Spleen (tissue), 11 donors: Measurements from ENCODE around the gene OPCML. TPM values are rescaled to one million over a fixed set of nuclear protein-coding genes. Genes with fewer than 3 reads are reported as not detected.

ENCODE experiments used
- DNase-seq: peaks from one replicate; pipeline ENCODE4 v3.0.0-alpha.2; 2020
- H3K27ac ChIP-seq, 8 donors: fragments of 200-600 bp; sonication (generic) in 7 of 8; 1 replicate in 4 of 8; 2 replicates in 4 of 8; pipeline versions ENCODE4 v1.5.0 to v1.8.0; 2016 to 2021; ENCODE audit warnings: inconsistent platforms in 4 of 8, mild to moderate bottlenecking in 4 of 8, moderate library complexity in 1 of 8
- H3K27me3 ChIP-seq, 7 donors: fragments of 200-600 bp; sonication (generic) in 6 of 7; replicated peaks in 1 of 7; 1 replicate in 4 of 7; 2 replicates in 3 of 7; pipeline versions ENCODE4 v1.5.0 to v1.8.0; 2016 to 2021; ENCODE audit warnings: inconsistent platforms in 3 of 7, mild to moderate bottlenecking in 1 of 7
- H3K36me3 ChIP-seq, 6 donors: fragments of 200-600 bp; sonication (generic) in 5 of 6; 1 replicate in 4 of 6; 2 replicates in 2 of 6; pipeline versions ENCODE4 v1.5.0 to v1.8.0; 2016 to 2021; ENCODE audit warnings: inconsistent platforms in 2 of 6
- H3K4me1 ChIP-seq, 6 donors: fragments of 200-600 bp; sonication (generic) in 5 of 6; 1 replicate in 3 of 6; 2 replicates in 3 of 6; pipeline versions ENCODE4 v1.5.0 to v1.8.0; 2016 to 2021; ENCODE audit warnings: inconsistent platforms in 3 of 6
- H3K4me3 ChIP-seq, 8 donors: fragments of 200-600 bp; sonication (generic) in 7 of 8; 1 replicate in 4 of 8; 2 replicates in 4 of 8; pipeline versions ENCODE4 v1.5.0 to v1.8.0; 2016 to 2021; ENCODE audit warnings: inconsistent platforms in 4 of 8, mild to moderate bottlenecking in 4 of 8, moderate library complexity in 2 of 8
- H3K9me3 ChIP-seq, 8 donors: fragments of 200-600 bp; sonication (generic) in 7 of 8; 1 replicate in 4 of 8; 2 replicates in 4 of 8; pipeline versions ENCODE4 v1.5.0 to v1.8.0; 2016 to 2021; ENCODE audit warnings: inconsistent platforms in 4 of 8
- CTCF ChIP-seq, 11 experiments: fragments of 200-600 bp in 7 of 11; fragments of 450-650 bp in 4 of 11; sonication (generic) in 4 of 11; IDR thresholded peaks in 8 of 11; conservative IDR thresholded peaks in 3 of 11; 1 replicate in 7 of 11; 2 replicates in 4 of 11; pipeline versions ENCODE4 v1.4.0 to v1.8.0; 2016 to 2021; ENCODE audit warnings: antibody characterized with exemption in 11 of 11, inconsistent platforms in 4 of 11, mild to moderate bottlenecking in 1 of 11
- POLR2A ChIP-seq, 3 donors: fragments of 450-650 bp; IDR thresholded peaks; one replicate each; pipeline ENCODE4 v1.5.1; 2017; ENCODE audit warnings: antibody characterized with exemption in 3 of 3, mild to moderate bottlenecking in 1 of 3
- POLR2AphosphoS5 ChIP-seq, 3 donors: sonication (generic); formaldehyde crosslinking; IDR thresholded peaks; one replicate each; pipeline ENCODE4 v1.5.1; 2017; ENCODE audit warnings: antibody characterized with exemption in 3 of 3
- WGBS, 5 donors: extraction: QIAGEN DNeasy Blood & Tissue Kit in 3 of 5; methylation state at CpG; one replicate each; pipeline versions ENCODE4 v1.1.5 to v1.1.7; 2013 to 2018; 5-methylcytosine and 5-hydroxymethylcytosine counted together
- intact Hi-C: fragments of 100-400 bp; cut with DNase I; formaldehyde crosslinking; loops from one replicate; pipeline ENCODE4 v1.15.0; 2023; ENCODE audit warnings: low total_unique reads
- polyA plus RNA-seq, 3 donors: library from polyadenylated mRNA; stranded (reverse); fragments of 200-250 nt; gene quantifications; one replicate each; pipeline ENCODE4 v1.2.1, GENCODE V29; 2013
- total RNA-seq, 7 donors: library from RNA; depleted of rRNA in 3 of 7; stranded (reverse); fragments of >200 nt in 3 of 7; fragmentation: NEBNext Ultra II Directional in 4 of 7; extraction: Animal tissue kit (Norgen Biotek cat#: 25700) in 4 of 7; gene quantifications; one replicate each; pipeline versions ENCODE4 v1.1.0 to v1.2.1, GENCODE V29; 2016 to 2021
- donor health status: healthy with polysubstance abuse.
- donor health status: DM: no; HTN: no; CAD: no; lungs with moderate emphysema.
- donor health status: DM: no; HTN: no; CAD: no.
- donor health status: Bipolar disorder and iron deficiency.
- donor health status: healthy.
- donor health status: DM: no; HTN: no; CAD: no.
- donor health status: DM: yes; HTN: yes; CAD: no.

Gene OPCML
- total and polyA plus RNA-seq, 10 donors: 0.09 to 10.7 (median 3.1) TPM

GRCh38 chr11:132640952-132641351 is 891.3 kb downstream of the OPCML start:
- no peak for DNase-seq
- H3K4me1 ChIP-seq: no peaks in the 10 kb centered on the region
- intact Hi-C loops: no loop called here
- no peaks in the 10 kb centered on the region for H3K9me3 ChIP-seq
- H3K27ac ChIP-seq: no peak overlapping the region
- no peak for TF ChIP-seq POLR2A (IDR thresholded peaks at IDR 0.05)
- TF ChIP-seq CTCF (IDR thresholded peaks at IDR 0.05 in 8 of 11, conservative IDR thresholded peaks at IDR 0.05 in 3 of 11): no peak
- no peak overlapping the region for H3K4me3 ChIP-seq
- WGBS, 5 donors: 39 to 55% (median 48%) methylated on average over 2 to 3 of the region's 3 CpGs
- H3K36me3 ChIP-seq: no peaks in the 10 kb centered on the region
- no peaks in the 10 kb centered on the region for H3K27me3 ChIP-seq

GRCh38 chr11:132639986-132640385 is 892.3 kb downstream of the OPCML start:
- Histone ChIP-seq H3K4me3 (no peak overlapping the region), H3K4me1 (no peaks in the 10 kb centered on the region), H3K27me3 (no peaks in the 10 kb centered on the region), H3K9me3 (no peaks in the 10 kb centered on the region), H3K27ac (no peak overlapping the region), H3K36me3 (no peaks in the 10 kb centered on the region)
- 80 to 89% (median 84%) methylated on average over 6 of the region's 6 CpGs for WGBS, 5 donors
- TF ChIP-seq POLR2AphosphoS5 (IDR thresholded peaks at IDR 0.05) (no peak), POLR2A (IDR thresholded peaks at IDR 0.05) (no peak), CTCF (IDR thresholded peaks at IDR 0.05 in 8 of 11, conservative IDR thresholded peaks at IDR 0.05 in 3 of 11) (no peak)
- no peak for DNase-seq
- intact Hi-C loops: no loop called here

- intact Hi-C loops: no loop called here
- 63 to 78% (median 67%) methylated on average over 3 of the region's 3 CpGs for WGBS, 5 donors
Measured at GRCh38 chr11:132639403-132639802, 892.9 kb downstream of the OPCML start.

GRCh38 chr11:132638423-132638822 is 893.9 kb downstream of the OPCML start:
- Histone ChIP-seq H3K27me3 (no peaks in the 10 kb centered on the region), H3K4me3 (no peak overlapping the region), H3K9me3 (peaks cover 0 to 3% (median 0%) of the 10 kb centered on the region in 8 donors), H3K27ac (peak overlapping the region in 3 of 8 donors; percentile 34 to 53 (median 43)), H3K4me1 (no peaks in the 10 kb centered on the region), H3K36me3 (no peaks in the 10 kb centered on the region)
- DNase-seq: no peak
- TF ChIP-seq POLR2A (IDR thresholded peaks at IDR 0.05) (no peak), POLR2AphosphoS5 (IDR thresholded peaks at IDR 0.05) (no peak), CTCF (IDR thresholded peaks at IDR 0.05 in 8 of 11, conservative IDR thresholded peaks at IDR 0.05 in 3 of 11) (no peak)
- WGBS, 5 donors: 18 to 37% (median 23%) methylated on average over 1 of the region's 1 CpG
- intact Hi-C loops: no loop called here

More at GRCh38 chr11:132639403-132639802, 892.9 kb downstream of the OPCML start:
- H3K27me3 ChIP-seq: no peaks in the 10 kb centered on the region
- no peak for TF ChIP-seq POLR2AphosphoS5 (IDR thresholded peaks at IDR 0.05)
- no peak for TF ChIP-seq POLR2A (IDR thresholded peaks at IDR 0.05)
- no peak for TF ChIP-seq CTCF (IDR thresholded peaks at IDR 0.05 in 8 of 11, conservative IDR thresholded peaks at IDR 0.05 in 3 of 11)
- H3K4me3 ChIP-seq: no peak overlapping the region
- H3K27ac ChIP-seq: no peak overlapping the region
- no peaks in the 10 kb centered on the region for H3K36me3 ChIP-seq
- no peaks in the 10 kb centered on the region for H3K4me1 ChIP-seq
- no peaks in the 10 kb centered on the region for H3K9me3 ChIP-seq
- no peak for DNase-seq
